WI38 (cell line): Measurements from ENCODE around the gene DUSP5.

Source experiments
- H3K4me3 ChIP-seq: 2 replicates; pipeline ENCODE4 v1.5.1; 2011; ENCODE audit warnings: low read depth, mild to moderate bottlenecking, control low read depth, low read length
- CTCF ChIP-seq: IDR thresholded peaks from 2 replicates; pipeline ENCODE4 v1.5.1; 2012; ENCODE audit warnings: low read depth, mild to moderate bottlenecking, control low read depth, low read length

DUSP5 gene

DNA sequence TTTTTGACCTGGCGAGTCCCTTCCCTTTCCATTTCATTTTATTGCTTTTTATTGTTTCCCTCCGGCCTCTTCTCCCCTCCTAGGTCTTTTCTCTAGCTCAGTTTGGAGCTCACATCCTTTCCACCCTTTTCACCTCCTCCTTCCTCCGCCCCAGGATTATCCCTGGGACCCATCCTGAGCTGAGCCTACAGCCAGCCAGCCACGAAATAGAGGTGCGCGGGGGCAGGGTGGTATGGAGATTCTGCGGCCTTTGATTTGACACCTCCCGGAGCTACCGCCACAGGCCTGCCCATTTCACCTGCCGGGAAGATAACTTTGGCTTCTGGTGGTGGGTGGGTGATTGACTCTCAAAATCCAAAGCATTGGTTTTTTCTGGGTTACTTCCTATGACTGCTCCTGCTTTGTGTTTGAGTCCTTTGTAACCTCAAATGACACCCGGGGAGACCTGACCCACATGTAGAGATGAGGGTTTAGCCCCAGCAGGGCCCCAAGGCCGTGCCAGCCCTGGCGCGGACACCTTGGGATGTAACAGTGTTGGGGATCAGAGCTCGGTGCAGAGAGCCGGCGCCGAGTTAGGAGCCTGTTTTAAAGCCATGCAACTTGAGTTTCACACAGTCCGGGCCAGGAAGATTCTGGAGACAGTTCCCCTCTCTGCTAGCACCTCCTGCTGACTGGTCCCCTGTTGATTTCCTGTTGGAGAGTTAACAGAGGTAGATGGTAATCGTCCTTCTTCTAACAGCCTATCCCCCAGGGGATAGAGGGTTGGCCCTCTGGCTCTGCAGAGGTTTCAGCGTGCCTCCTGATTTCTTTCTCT is 1.5 kb downstream of the DUSP5 start:
- TF ChIP-seq CTCF: peak; percentile 19; the same call in 1 of the 2 replicates
- peak overlapping the region; percentile 81 for H3K4me3 ChIP-seq

GRCh38 chr10:110499796-110500514 is 2.2 kb downstream of the DUSP5 start:
- peak overlapping the region; percentile 81 for H3K4me3 ChIP-seq
- TF ChIP-seq CTCF: no peak

- peak overlapping the region; percentile 81 for H3K4me3 ChIP-seq
- no peak for TF ChIP-seq CTCF
Measured at GRCh38 chr10:110500515-110500905, 2.8 kb downstream of the DUSP5 start.

DNA sequence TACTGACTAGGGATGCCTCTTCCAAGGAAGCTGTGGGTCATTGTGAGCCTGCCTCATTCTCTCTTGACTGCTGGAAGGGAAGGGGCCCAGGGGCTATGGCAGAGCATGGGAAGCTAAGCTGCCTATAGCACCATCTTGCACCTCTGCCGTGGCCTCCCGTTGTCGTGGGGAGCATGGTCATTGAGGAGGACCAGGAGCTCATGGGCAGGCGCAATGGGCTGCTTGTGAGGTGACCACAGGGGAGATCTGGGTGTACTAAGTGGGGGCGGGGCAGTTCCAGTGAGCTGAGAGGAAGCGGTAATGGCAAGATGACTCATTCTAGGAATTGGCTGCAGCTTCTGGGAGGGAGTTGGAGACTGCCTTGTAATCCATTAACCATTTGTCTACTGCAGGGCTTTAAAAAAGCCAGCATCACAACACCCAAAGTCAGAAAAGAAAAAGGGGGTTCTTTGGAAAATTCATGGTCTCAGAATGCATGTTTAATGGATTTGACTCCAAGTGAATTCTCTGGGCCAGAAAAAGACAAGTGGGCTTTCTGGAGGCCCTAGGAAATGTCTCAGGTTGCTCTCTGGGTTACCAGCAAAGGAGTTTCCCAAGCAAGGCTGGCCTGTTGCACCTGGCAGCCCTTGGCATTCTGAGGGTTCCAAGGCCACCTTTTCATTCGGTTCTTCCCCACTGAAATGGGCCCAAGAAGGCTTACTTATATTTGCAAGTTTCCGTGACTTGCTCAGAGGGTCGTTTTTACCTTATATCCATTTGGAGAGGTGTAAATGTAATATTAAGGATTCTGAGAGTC is 3.6 kb downstream of the DUSP5 start:
- H3K4me3 ChIP-seq: peak overlapping the region; percentile 81
- TF ChIP-seq CTCF: no peak

DNA sequence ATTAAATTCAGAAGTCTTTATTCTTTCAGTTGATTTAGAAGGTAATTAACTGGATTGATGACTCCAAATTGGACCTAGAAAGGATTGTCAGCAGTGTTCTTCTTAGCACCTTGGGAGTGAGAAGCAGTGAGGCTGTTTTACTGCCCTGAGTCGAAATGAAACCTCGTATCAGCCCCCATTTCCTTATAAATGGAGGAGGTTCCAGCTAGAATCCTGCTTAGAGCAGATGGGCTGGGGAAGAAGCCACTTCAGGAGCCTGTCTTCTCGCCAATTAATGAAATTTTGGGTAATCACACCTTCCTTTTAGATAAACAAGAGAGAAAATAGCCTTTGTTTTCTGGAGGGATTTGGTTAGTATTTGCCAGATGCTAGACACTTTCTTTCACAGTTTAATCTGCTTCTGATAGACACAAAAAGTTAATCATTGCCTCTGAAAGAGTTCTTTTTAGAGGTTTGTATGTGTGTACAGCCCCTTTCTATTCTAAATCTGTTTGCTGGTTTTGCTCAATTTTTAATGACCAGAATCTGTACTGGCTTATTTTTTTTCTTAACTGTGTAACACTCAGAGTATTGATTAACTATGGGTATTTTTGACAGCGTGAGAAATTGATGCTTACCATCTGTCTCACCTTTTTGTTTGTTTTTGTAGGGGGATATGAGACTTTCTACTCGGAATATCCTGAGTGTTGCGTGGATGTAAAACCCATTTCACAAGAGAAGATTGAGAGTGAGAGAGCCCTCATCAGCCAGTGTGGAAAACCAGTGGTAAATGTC is 4.6 kb downstream of the DUSP5 start:
- peak overlapping the region; percentile 81 for H3K4me3 ChIP-seq
- TF ChIP-seq CTCF: no peak

- 0 out of 2 replicates have a peak overlapping the region, but pooled peaks have one; percentile 7 for H3K4me3 ChIP-seq
- no peak for TF ChIP-seq CTCF
Measured at GRCh38 chr10:110502851-110503301, 5.2 kb downstream of the DUSP5 start.
